C4-2B (cell line): ENCODE results near the gene TRIM69.

ENCODE experiments used
- CTCF ChIP-seq: fragments of 450-650 bp; conservative IDR thresholded peaks from 2 replicates; pipeline ENCODE4 v1.5.1; 2017; ENCODE audit warnings: mild to moderate bottlenecking
- ZFX ChIP-seq: fragments of 450-650 bp; IDR thresholded peaks from 2 replicates; pipeline ENCODE4 v1.6.1; 2017

GRCh38 chr15:44780608-44781007 is 44.3 kb downstream of the TRIM69 start:
- no peak for TF ChIP-seq ZFX
- TF ChIP-seq CTCF = no peak
